Endothelial cell of umbilical vein (primary cell): Measurements from ENCODE around the gene UNC93B1. TPM values are rescaled to one million over a fixed set of nuclear protein-coding genes. Genes with fewer than 3 reads are reported as not detected.
"Not testable (repeated sequence)": the region's sequence is repeated elsewhere in the genome, so short reads cannot be mapped to it uniquely, and the experiment has no call there.

Experiments used
- BruUV-seq: library from RNA; stranded (reverse); fragments of 400-500 nt; replicated peaks from 2 replicates; lab custom pipeline; 2021; lab: Mats Ljungman, UMichigan
- CTCF ChIA-PET: fragments of 300-600, 350-600 bp; sonication (Branson Sonifier 250); formaldehyde crosslinking; loops from one replicate; lab custom pipeline; 2021; ENCODE audit warnings: antibody characterized with exemption, inconsistent platforms; lab: Charles Lee
- POLR2A ChIA-PET: fragments of 300-600, 350-600 bp; sonication (Branson Sonifier 250); formaldehyde crosslinking; loops from one replicate; lab custom pipeline; 2021; ENCODE audit warnings: antibody characterized with exemption, inconsistent platforms; lab: Charles Lee
- DNase-seq: peaks from one replicate; pipeline ENCODE4 v3.0.0-alpha.2; 2011; ENCODE audit warnings: low read depth, low spot score
- FAIRE-seq: peaks from 2 replicates; lab custom pipeline; 2011; peaks lifted over from hg19 to GRCh38; lab: Jason Lieb, UNC
- H2AFZ ChIP-seq: 2 replicates; pipeline ENCODE4 v1.6.0; 2012; ENCODE audit warnings: low read depth, low read length, control low read depth, inconsistent platforms
- H3K27ac ChIP-seq: 2 replicates; pipeline ENCODE4 v1.5.1; 2011; ENCODE audit warnings: low read depth, mild to moderate bottlenecking, control low read depth, low read length, moderate library complexity; ENCODE audit not compliant: insufficient read depth
- H3K27me3 ChIP-seq, 2 experiments: 2 replicates each; pipeline versions ENCODE4 v1.6.0 to v1.6.1; 2011; ENCODE audit warnings: low read length in 2 of 2, mixed read lengths in 1 of 2; ENCODE audit not compliant: control insufficient read depth in 2 of 2, insufficient read depth in 2 of 2
- H3K36me3 ChIP-seq, 2 experiments: 2 replicates in 1 of 2; 3 replicates in 1 of 2; pipeline ENCODE4 v1.5.1; 2011; ENCODE audit warnings: low read length in 2 of 2, mild to moderate bottlenecking in 1 of 2, moderate library complexity in 1 of 2; ENCODE audit not compliant: control insufficient read depth in 2 of 2, insufficient read depth in 2 of 2; ENCODE audit errors: extremely low read depth in 1 of 2
- H3K4me1 ChIP-seq: 3 replicates; pipeline ENCODE4 v1.5.1; 2011; ENCODE audit warnings: mild to moderate bottlenecking, low read length; ENCODE audit not compliant: control insufficient read depth, insufficient read depth; ENCODE audit errors: extremely low read depth
- H3K4me2 ChIP-seq: 2 replicates; pipeline ENCODE4 v1.6.1; 2011; ENCODE audit warnings: low read length, control low read depth, mixed read lengths; ENCODE audit not compliant: insufficient read depth
- H3K4me3 ChIP-seq, 3 experiments: fragments of 200-600 bp in 1 of 3; sonication (generic), shearing (Covaris generic) in 1 of 3; replicated peaks in 1 of 3; 2 replicates each; pipeline ENCODE4 v1.5.1; 2011 to 2016; ENCODE audit warnings: control low read depth in 3 of 3, low read length in 3 of 3, mild to moderate bottlenecking in 2 of 3, inconsistent platforms in 1 of 3, low read depth in 1 of 3, moderate library complexity in 1 of 3; ENCODE audit not compliant: insufficient read depth in 1 of 3
- H3K79me2 ChIP-seq: 2 replicates; pipeline ENCODE4 v1.6.0; 2012; ENCODE audit warnings: low read length, inconsistent platforms; ENCODE audit not compliant: control insufficient read depth, insufficient read depth
- H3K9ac ChIP-seq: replicated peaks from 2 replicates; pipeline ENCODE3; 2011; ENCODE audit warnings: low read length, control low read depth; ENCODE audit not compliant: insufficient read depth; ENCODE audit errors: extremely low read depth
- H3K9me1 ChIP-seq: replicated peaks from 3 replicates; pipeline ENCODE4 v1.6.0; 2011; ENCODE audit warnings: mild to moderate bottlenecking, low read length; ENCODE audit not compliant: control insufficient read depth, insufficient read depth; ENCODE audit errors: extremely low read depth
- H3K9me3 ChIP-seq: replicated peaks from 2 replicates; pipeline ENCODE4 v1.5.1; 2012; ENCODE audit warnings: low read length, inconsistent platforms; ENCODE audit not compliant: control insufficient read depth, insufficient read depth
- H4K20me1 ChIP-seq: replicated peaks from 2 replicates; pipeline ENCODE3; 2011; ENCODE audit warnings: mild to moderate bottlenecking, low read length; ENCODE audit not compliant: control insufficient read depth, insufficient read depth; ENCODE audit errors: extremely low read depth
- JUN ChIP-seq: IDR thresholded peaks from 2 replicates; pipeline ENCODE4 v1.6.1; 2011; ENCODE audit warnings: borderline replicate concordance, low read depth; ENCODE audit not compliant: insufficient read length, insufficient read depth
- dilution Hi-C: fragments of 300-500 bp; cut with MboI; formaldehyde crosslinking; loops from one replicate; pipeline ENCODE4 v1.15.0; 2019; ENCODE audit warnings: low sequenced_read_pairs; ENCODE audit not compliant: extremely low pct_ligation_motif_present
- intact Hi-C: fragments of 100-400 bp; cut with micrococcal nuclease; formaldehyde crosslinking; loops from one replicate; pipeline ENCODE4 v1.10.0; 2022
- polyA plus RNA-seq, 4 experiments: library from polyadenylated mRNA; depleted of rRNA in 3 of 4; stranded (reverse) in 3 of 4; unstranded in 1 of 4; fragments of >200 nt; gene quantifications; 2 replicates each; pipeline versions ENCODE4 v1.2.1 to v1.2.3, GENCODE V29; 2011 to 2012; ENCODE audit warnings: missing spikeins in 1 of 4
- total RNA-seq: library from RNA; stranded (reverse); gene quantifications from 2 replicates; pipeline ENCODE4 v1.2.3, GENCODE V29; 2021

The UNC93B1 gene
- total and polyA plus RNA-seq, 2 donors (not counting 3 experiments of a cell fraction or from before 2014, with no cell fraction given) = 10.6 to 18.9 TPM

- no peaks in the 10 kb centered on the region for H3K9me1 ChIP-seq
- ChIA-PET CTCF (no interaction called here), POLR2A (no interaction called here)
- no TSS peak for BruUV-seq
- H3K79me2 ChIP-seq = no peaks in the 10 kb centered on the region
- H3K9ac ChIP-seq = no peak overlapping the region
- no peaks in the 10 kb centered on the region for H3K36me3 ChIP-seq
- FAIRE-seq (no peak), DNase-seq (no peak)
- no peaks in the 10 kb centered on the region for H4K20me1 ChIP-seq
- H3K27ac ChIP-seq = no peak overlapping the region
- TF ChIP-seq JUN = no peak
- H3K9me3 ChIP-seq = no peaks in the 10 kb centered on the region
- no peak overlapping the region for H3K4me3 ChIP-seq
- H3K4me1 ChIP-seq = no peaks in the 10 kb centered on the region
- no peak overlapping the region for H2AFZ ChIP-seq
- intact Hi-C loops = no loop called here
- H3K27me3 ChIP-seq = peaks cover 0 to under 1% of the 10 kb centered on the region in 2 experiments
- dilution Hi-C loops = no loop called here
- H3K4me2 ChIP-seq = no peak overlapping the region
Measured at GRCh38 chr11:67996051-67996450, 7.8 kb downstream of the UNC93B1 start.

DNA sequence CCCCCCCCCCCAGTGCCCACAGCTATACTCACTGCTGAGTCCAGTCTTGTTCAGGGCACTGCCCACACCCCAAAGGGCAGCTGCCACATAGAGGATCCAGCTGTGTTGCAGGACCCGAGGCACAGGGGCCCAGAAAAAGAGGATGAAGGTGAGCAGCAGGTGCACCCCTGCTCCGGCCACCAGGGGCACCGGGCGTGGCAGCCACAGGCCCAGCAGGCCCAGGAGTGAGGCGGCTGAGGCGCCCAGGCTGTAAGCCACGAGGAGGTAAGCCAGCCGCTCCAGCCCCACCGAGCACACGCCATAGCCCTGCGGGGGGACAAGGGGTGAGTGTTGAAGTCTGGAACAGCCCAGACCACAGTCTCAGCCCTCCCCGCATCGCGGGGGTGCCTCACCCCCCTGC is 8.3 kb downstream of the UNC93B1 start:
- FAIRE-seq, H3K4me1 ChIP-seq, POLR2A ChIA-PET, H3K4me2 ChIP-seq, H3K9me1 ChIP-seq, H3K27me3 ChIP-seq, intact Hi-C loops, H3K9me3 ChIP-seq, BruUV-seq, DNase-seq, H3K36me3 ChIP-seq, H2AFZ ChIP-seq, CTCF ChIA-PET, H3K79me2 ChIP-seq, H3K4me3 ChIP-seq, H4K20me1 ChIP-seq, dilution Hi-C loops, H3K9ac ChIP-seq, H3K27ac ChIP-seq: not testable (repeated sequence)

- dilution Hi-C loops, intact Hi-C loops, H2AFZ ChIP-seq, H3K9me3 ChIP-seq, BruUV-seq, H3K4me1 ChIP-seq, H3K79me2 ChIP-seq, H4K20me1 ChIP-seq, CTCF ChIA-PET, DNase-seq, H3K4me2 ChIP-seq, H3K9ac ChIP-seq, H3K9me1 ChIP-seq, H3K36me3 ChIP-seq, FAIRE-seq, H3K27me3 ChIP-seq, H3K27ac ChIP-seq, POLR2A ChIA-PET, H3K4me3 ChIP-seq: not testable (repeated sequence)
Measured at GRCh38 chr11:67995129-67995528, 8.8 kb downstream of the UNC93B1 start.

GRCh38 chr11:67994387-67994786 is 9.5 kb downstream of the UNC93B1 start:
- intact Hi-C loops, DNase-seq, H3K9me3 ChIP-seq, H3K79me2 ChIP-seq, dilution Hi-C loops, H3K27ac ChIP-seq, H3K4me1 ChIP-seq, H3K36me3 ChIP-seq, BruUV-seq, H3K9ac ChIP-seq, H2AFZ ChIP-seq, H3K9me1 ChIP-seq, H3K27me3 ChIP-seq, H4K20me1 ChIP-seq, FAIRE-seq, H3K4me2 ChIP-seq, H3K4me3 ChIP-seq: not testable (repeated sequence)
- POLR2A ChIA-PET = interaction anchor here (0.5 kb wide), 1 partner anchor 193 kb away, joined by 3 read pairs; no protein-coding TSS in a partner anchor
- CTCF ChIA-PET = interaction anchor here (1.4 kb wide), 1 partner anchor 39 kb away, joined by 5 read pairs; no protein-coding TSS in a partner anchor
